AG08396 (cell line): ENCODE data around the gene WFDC10A.
"Not testable (repeated sequence)": the region's sequence is repeated elsewhere in the genome, so short reads cannot be mapped to it uniquely, and the experiment has no call there.

Source experiments
- DNase-seq: peaks from one replicate; pipeline ENCODE4 v3.0.0; 2012; ENCODE audit warnings: low spot score, mixed read lengths

Gene WFDC10A

GRCh38 chr20:45647441-45648050 is 18.0 kb downstream of the WFDC10A start:
- DNase-seq = no peak

- no peak for DNase-seq
These were observed 19.8 kb downstream of the WFDC10A start for GRCh38 chr20:45649312-45649863.

GRCh38 chr20:45651726-45652125 is 22.2 kb downstream of the WFDC10A start:
- DNase-seq = not testable (repeated sequence)

- DNase-seq = not testable (repeated sequence)
These were observed 27.5 kb downstream of the WFDC10A start for GRCh38 chr20:45657038-45657437.

GRCh38 chr20:45670139-45670538 is 40.6 kb downstream of the WFDC10A start, which contains the start of gene WFDC11:
Gene WFDC11 (minus strand): TSS chr20:45670239. CDS start chr20:45650600, 19,639 bp downstream.
- no peak for DNase-seq

GRCh38 chr20:45672765-45673164 is 43.2 kb downstream of the WFDC10A start:
- DNase-seq = no peak

GRCh38 chr20:45679650-45680049 is 50.1 kb downstream of the WFDC10A start:
- no peak for DNase-seq
